Osteoblast (primary cell): Measurements from ENCODE around the gene WNT8A. TPM values are rescaled to one million over a fixed set of nuclear protein-coding genes. Genes with fewer than 3 reads are reported as not detected.

ENCODE experiments used
- DNase-seq: peaks from one replicate; pipeline ENCODE4 v3.0.0; 2011; ENCODE audit warnings: low spot score, mixed read lengths; ENCODE audit not compliant: insufficient read length; ENCODE audit errors: missing footprints
- H2AFZ ChIP-seq: 2 replicates; pipeline ENCODE4 v1.6.0; 2011; ENCODE audit warnings: mild to moderate bottlenecking, low read length
- H3K27ac ChIP-seq: 2 replicates; pipeline ENCODE4 v1.5.1; 2011; ENCODE audit warnings: mild to moderate bottlenecking, low read depth, low read length, moderate library complexity
- H3K27me3 ChIP-seq: 2 replicates; pipeline ENCODE4 v1.6.0; 2012; ENCODE audit warnings: mild to moderate bottlenecking, control low read depth, inconsistent platforms, low read length, moderate library complexity; ENCODE audit not compliant: insufficient read depth
- H3K36me3 ChIP-seq: 2 replicates; pipeline ENCODE4 v1.5.1; 2011; ENCODE audit warnings: mild to moderate bottlenecking, low read length, control low read depth, moderate library complexity; ENCODE audit not compliant: insufficient read depth
- H3K4me1 ChIP-seq: 2 replicates; pipeline ENCODE4 v1.5.1; 2011; ENCODE audit warnings: mild to moderate bottlenecking, low read length, control low read depth, moderate library complexity; ENCODE audit not compliant: insufficient read depth
- H3K4me2 ChIP-seq: 2 replicates; pipeline ENCODE4 v1.6.0; 2011; ENCODE audit warnings: mild to moderate bottlenecking, low read length; ENCODE audit not compliant: insufficient read depth
- H3K4me3 ChIP-seq: fragments of 200-600 bp; sonication (generic); 3 replicates; pipeline ENCODE4 v1.5.1; 2012; ENCODE audit warnings: mild to moderate bottlenecking, low read length, inconsistent platforms; ENCODE audit not compliant: insufficient read depth
- H3K79me2 ChIP-seq: 2 replicates; pipeline ENCODE4 v1.6.0; 2012; ENCODE audit warnings: mild to moderate bottlenecking, low read length, control low read depth, inconsistent platforms; ENCODE audit not compliant: insufficient read depth
- H3K9me3 ChIP-seq: 2 replicates; pipeline ENCODE4 v1.5.1; 2011; ENCODE audit warnings: low read depth, low read length, control low read depth
- H4K20me1 ChIP-seq: 2 replicates; pipeline ENCODE4 v1.6.0; 2012; ENCODE audit warnings: mild to moderate bottlenecking, low read length, control low read depth; ENCODE audit not compliant: insufficient read depth
- CTCF ChIP-seq: IDR thresholded peaks from 2 replicates; pipeline ENCODE4 v1.5.1; 2011; ENCODE audit warnings: mild to moderate bottlenecking, low read depth, low read length, moderate library complexity; ENCODE audit errors: extremely low read depth
- total RNA-seq: library from RNA; depleted of rRNA; stranded (reverse); fragments of >200 nt; gene quantifications from 2 replicates; pipeline ENCODE4 v1.2.3, GENCODE V29; 2012

Gene WNT8A
- total RNA-seq, 1 donor, result not detected

- H3K79me2 ChIP-seq, result no peaks in the 10 kb centered on the region
- no peak overlapping the region for H3K27ac ChIP-seq
- TF ChIP-seq CTCF, result no peak
- no peak overlapping the region for H2AFZ ChIP-seq
- no peak overlapping the region for H3K4me3 ChIP-seq
- H3K4me1 ChIP-seq, result no peaks in the 10 kb centered on the region
- H3K27me3 ChIP-seq, result peaks cover 3% of the 10 kb centered on the region
- no peak for DNase-seq
- H3K9me3 ChIP-seq, result no peaks in the 10 kb centered on the region
- no peaks in the 10 kb centered on the region for H4K20me1 ChIP-seq
- no peaks in the 10 kb centered on the region for H3K36me3 ChIP-seq
- H3K4me2 ChIP-seq, result no peak overlapping the region
Measured at GRCh38 chr5:138054206-138054605, 29.6 kb upstream of the WNT8A start.

- H3K4me2 ChIP-seq, result peak overlapping the region; percentile 70
- no peaks in the 10 kb centered on the region for H3K4me1 ChIP-seq
- no peaks in the 10 kb centered on the region for H3K36me3 ChIP-seq
- no peak for DNase-seq
- H3K9me3 ChIP-seq, result no peaks in the 10 kb centered on the region
- H4K20me1 ChIP-seq, result no peaks in the 10 kb centered on the region
- no peak for TF ChIP-seq CTCF
- peaks cover 3% of the 10 kb centered on the region for H3K27me3 ChIP-seq
- H3K27ac ChIP-seq, result no peak overlapping the region
- H3K79me2 ChIP-seq, result no peaks in the 10 kb centered on the region
- H2AFZ ChIP-seq, result peak overlapping the region; percentile 78
- H3K4me3 ChIP-seq, result peak overlapping the region; percentile 48
Measured at GRCh38 chr5:138054847-138055558, 28.8 kb upstream of the WNT8A start.

DNA sequence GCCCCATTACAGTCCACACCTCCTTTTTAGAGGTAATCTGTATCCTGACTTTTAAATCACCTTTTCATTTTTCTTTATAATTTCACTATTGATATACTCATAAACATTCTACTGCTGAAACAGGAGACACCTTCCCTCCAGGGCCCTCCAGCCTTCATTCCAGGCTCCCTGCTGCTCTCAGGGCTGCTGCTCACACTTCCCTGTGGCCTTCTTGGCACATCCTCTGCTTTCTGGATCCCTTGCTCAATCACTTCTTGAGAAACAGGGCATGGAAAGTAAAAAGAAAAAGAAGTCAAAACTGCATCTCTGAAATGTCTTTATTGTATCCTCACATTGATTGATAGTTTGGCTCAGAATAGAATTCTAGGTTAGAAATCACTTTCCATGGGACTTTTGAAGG is 19.3 kb upstream of the WNT8A start:
- H2AFZ ChIP-seq, result no peak overlapping the region
- DNase-seq, result no peak
- no peaks in the 10 kb centered on the region for H3K79me2 ChIP-seq

More for the DNA sequence above, 19.3 kb upstream of the WNT8A start:
- no peak for TF ChIP-seq CTCF
- Histone ChIP-seq H3K27me3 (no peaks in the 10 kb centered on the region), H3K4me3 (no peak overlapping the region), H3K36me3 (no peaks in the 10 kb centered on the region), H3K9me3 (no peaks in the 10 kb centered on the region), H3K4me1 (no peaks in the 10 kb centered on the region), H4K20me1 (no peaks in the 10 kb centered on the region), H3K27ac (no peak overlapping the region), H3K4me2 (no peak overlapping the region)
